Amniotic stem cell (primary cell): ENCODE data around the gene CAMK1.
A peak's percentile ranks its signal among the peaks of the same experiment; 100 is the strongest.
"Not testable (repeated sequence)": the region's sequence is repeated elsewhere in the genome, so short reads cannot be mapped to it uniquely, and the experiment has no call there.

Source experiments
- DNase-seq: peaks from one replicate; lab custom pipeline; 2025; lab: John Stamatoyannopoulos, UW

The CAMK1 gene

DNA sequence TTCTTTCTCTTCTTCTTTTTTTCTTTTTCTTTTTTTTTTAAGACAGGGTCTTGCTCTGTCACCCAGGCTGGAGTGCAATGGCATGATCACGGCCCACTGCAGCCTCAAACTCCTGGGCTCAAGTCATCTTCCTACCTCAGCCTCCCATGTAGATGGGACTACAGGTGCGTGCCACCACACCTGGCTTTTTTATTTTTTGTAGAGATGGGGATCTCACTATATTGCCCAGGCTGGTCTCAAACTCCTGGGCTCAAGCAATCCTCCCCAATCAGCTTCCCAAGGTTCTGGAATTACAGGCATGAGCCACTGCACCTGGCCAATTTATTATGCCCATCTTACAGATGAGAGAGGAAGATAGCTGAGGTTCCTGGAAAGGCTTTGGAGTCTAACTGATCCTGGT, 1.3 kb upstream of the CAMK1 start:
- DNase-seq = not testable (repeated sequence)

- no peak for DNase-seq
Observed at GRCh38 chr3:9770276-9770812, 597 bp upstream of the CAMK1 start.

DNA sequence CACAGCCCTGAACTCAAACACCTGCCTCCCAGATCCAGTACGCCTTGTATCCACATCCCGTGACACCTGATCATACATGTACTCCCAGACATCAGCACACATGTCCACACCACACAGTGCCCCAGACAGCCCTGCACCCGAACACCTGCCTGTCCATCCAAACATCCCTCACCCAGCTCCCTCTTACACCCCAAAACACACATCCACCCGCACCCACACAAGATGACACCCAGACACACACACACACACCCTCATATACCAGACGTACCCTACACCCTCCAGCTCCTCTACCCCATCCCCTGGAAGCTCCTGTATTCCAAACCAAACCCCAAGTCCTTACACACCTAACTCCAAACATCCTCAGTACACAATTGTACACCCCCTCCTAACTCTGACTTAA, 735 bp downstream of the CAMK1 start:
- DNase-seq = no peak

GRCh38 chr3:9768141-9768775, 1.5 kb downstream of the CAMK1 start:
- DNase-seq = no peak

DNA sequence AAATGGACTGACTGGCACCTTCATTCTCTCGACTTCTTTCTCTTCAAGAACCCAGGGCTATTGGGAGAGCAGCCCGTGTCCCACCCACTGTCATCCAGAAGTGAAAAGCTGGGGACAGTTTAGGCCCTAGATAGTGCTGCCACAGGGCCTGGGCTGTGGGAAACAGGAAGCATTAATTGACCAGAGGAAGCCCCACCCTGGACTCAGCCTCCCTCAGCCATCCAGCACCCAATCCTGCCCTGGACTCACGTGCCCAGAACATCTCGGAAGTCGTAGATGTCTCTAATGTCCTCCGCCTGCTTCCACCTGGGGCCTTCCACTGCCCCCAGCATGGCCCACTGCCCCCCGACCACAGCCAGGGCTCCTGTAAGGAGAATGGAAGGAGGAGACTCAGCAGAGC, 2.3 kb downstream of the CAMK1 start:
- DNase-seq = no peak

GRCh38 chr3:9765865-9766264, 3.9 kb downstream of the CAMK1 start:
- no peak for DNase-seq

- no peak for DNase-seq
Observed at GRCh38 chr3:9762871-9763270, 6.9 kb downstream of the CAMK1 start.

DNA sequence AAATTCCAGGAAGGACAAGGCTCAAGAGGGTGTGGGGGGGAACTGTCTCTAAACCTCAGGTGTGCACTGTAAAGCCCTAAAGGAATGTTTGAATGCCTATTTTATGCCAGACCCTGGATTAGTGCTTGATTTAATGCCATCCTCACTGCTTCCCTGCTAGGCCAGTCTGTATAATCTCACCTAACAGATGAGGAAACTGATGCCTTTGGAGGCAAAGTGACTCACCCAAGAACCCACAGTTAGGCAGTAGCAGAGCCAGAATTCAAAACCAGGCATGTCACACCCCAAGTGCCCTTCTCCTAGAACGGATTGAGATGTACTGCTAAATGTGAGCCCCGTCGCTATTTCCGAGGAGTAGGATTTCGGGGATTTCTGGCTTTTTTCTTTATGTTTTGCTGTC, 7.8 kb downstream of the CAMK1 start:
- no peak for DNase-seq

- no peak for DNase-seq
Observed at GRCh38 chr3:9760779-9761505, 8.8 kb downstream of the CAMK1 start.

- DNase-seq = no peak
Observed at GRCh38 chr3:9757427-9757826, 12.3 kb downstream of the CAMK1 start.

DNA sequence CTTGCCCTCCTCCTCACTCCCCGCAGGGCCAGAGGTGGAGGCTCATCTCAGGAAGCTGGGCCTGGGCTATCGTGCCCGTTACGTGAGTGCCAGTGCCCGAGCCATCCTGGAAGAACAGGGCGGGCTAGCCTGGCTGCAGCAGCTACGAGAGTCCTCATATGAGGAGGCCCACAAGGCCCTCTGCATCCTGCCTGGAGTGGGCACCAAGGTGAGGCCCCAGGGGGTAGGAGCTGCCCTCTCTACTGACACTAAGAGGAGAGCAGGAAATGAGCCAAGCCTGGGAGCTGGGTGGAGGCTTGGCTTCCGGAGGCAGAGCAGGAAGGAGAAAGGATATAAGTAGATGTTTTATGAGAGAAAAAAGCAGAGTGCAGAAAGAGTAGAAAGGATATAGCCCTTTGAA, 15.1 kb downstream of the CAMK1 start:
- DNase-seq = no peak

- DNase-seq = no peak
Observed at GRCh38 chr3:9750556-9751411, 19.0 kb downstream of the CAMK1 start.

DNA sequence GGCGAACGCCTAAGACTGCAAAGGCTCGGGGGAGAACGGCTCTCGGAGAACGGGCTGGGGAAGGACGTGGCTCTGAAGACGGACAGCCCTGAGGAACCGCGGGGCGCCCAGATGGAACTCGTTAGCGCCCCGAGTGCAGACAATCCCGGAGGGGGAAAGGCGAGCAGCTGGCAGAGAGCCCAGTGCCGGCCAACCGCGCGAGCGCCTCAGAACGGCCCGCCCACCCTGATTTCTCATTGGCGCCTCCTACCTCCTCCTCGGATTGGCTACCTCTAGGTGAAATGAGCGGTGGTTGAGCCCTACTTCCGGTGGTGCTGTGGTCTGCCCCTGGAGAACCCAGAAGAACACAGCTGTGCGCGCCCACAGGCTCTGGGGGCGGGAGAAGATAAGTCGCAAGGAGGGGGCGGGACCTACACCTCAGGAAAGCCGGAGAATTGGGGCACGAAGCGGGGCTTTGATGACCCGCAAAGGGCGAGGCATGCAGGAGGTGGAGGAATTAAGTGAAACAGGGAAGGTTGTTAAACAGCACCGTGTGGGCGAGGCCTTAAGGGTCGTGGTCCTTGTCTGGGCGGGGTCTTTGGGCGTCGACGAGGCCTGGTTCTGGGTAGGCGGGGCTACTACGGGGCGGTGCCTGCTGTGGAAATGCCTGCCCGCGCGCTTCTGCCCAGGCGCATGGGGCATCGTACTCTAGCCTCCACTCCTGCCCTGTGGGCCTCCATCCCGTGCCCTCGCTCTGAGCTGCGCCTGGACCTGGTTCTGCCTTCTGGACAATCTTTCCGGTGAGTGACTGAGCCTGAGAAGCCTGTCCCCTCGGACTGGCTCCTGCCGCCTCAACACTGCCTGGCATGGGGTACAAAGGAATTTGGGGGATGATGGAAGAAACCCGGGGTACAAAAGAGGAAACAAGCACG, 19.8 kb downstream of the CAMK1 start, which contains the start of gene OGG1:
Gene OGG1, plus strand, starts transcription at position 308 of the 911 bp plus-strand sequence. Its CDS starts 335 bp downstream, at position 643.
- DNase-seq = peak; percentile 98

DNA sequence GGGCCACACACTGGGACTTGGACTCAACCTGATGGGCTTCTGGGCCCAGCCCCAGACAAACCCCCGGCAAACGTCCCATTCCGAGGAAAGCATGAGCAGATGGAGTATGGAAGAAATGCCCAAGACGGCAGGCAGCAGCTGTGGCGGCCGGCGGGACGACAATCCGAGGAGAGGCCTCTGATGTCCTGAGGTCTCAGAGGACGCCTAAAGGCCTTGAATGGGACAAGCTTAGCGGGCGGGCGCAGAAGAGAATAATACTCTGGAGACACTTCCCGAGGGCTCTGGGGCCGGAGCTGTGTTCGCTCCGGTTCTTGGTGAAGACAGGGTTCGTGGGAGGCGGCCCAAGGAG, 20.5 kb downstream of the CAMK1 start:
- DNase-seq = no peak

DNA sequence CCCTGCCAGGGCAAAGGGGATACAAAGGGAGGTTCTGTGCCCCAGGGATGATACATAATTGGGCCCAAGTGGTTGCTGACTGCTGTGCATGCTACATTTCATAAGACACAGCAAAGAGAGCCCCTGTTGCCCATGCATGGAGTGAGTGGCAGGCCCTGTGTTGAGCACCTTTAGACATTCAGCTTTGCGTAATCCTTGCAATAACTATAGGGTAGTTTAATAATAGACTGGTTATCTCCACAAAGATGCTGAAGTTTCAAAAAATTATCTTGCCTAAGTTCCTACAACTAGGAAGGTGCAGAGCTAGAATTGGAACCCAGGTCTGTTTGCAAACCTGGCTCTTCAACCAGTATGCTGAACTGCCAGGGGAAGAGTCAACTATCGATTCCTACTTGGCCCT, 21.7 kb downstream of the CAMK1 start:
- DNase-seq = no peak

- no peak for DNase-seq
Observed at GRCh38 chr3:9747267-9747666, 22.5 kb downstream of the CAMK1 start.

DNA sequence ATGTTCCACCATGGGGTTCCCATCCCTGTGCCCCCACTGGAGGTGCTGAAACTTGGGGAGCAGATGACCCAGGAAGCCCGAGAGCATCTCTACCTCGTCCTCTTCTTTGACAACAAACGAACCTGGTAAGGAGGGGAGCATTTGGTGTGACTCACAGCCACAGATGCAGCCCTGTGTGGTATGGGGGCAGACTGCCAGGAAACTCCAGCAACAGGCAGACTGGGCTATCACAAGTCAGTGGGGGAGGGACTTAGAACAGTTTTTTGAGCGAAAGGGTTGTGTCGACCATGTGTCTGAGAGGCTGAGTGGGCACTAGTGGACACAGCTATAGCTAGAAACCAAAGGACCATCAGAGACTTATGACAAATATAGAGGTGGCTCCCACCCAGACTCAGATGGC, 23.4 kb downstream of the CAMK1 start:
- peak; percentile 8 for DNase-seq

DNA sequence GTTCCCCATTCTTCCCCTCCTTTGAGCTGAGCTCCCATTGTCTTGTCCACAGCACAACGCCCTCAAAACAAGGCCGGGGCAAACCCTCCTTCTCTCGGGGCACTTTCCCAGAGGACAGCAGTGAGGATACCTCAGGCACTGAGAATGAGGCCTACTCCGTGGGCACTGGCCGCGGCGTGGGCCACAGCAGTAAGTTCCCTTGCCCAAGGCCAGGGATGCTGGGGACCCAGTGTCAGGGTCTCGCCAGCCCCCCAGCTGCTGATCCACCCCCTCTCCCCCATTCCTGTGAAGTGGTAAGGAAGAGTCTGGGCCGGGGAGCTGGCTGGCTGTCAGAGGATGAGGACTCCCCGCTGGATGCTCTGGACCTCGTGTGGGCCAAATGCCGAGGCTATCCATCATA, 24.2 kb downstream of the CAMK1 start:
- no peak for DNase-seq

DNA sequence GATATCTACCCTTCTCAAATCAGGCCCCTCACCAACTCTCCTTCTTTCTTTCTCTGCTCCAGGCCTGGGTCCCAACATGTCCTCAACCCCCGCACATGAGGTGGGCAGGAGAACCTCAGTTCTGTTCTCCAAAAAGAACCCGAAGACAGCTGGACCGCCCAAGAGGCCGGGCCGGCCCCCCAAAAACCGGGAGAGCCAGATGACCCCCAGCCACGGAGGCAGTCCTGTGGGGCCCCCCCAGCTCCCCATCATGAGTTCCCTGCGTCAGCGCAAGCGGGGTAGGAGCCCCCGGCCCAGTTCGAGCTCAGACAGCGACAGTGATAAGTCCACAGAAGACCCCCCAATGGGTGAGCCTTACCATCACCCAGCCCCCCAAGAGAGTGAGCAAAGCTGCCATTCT, 25.6 kb downstream of the CAMK1 start:
- DNase-seq = no peak

DNA sequence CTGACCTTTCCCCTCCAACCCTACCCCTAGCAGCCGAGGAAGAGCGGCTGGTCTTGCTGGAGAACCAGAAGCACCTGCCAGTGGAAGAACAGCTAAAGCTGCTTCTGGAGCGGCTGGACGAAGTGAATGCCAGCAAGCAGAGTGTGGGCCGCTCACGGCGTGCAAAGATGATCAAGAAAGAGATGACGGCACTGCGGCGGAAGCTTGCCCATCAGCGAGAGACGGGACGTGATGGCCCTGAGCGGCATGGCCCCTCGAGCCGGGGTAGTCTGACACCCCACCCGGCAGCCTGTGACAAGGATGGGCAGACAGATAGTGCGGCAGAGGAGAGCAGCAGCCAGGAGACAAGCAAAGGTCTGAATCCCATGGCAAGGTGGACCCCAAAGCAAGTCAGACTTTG, 26.2 kb downstream of the CAMK1 start:
- DNase-seq = no peak

DNA sequence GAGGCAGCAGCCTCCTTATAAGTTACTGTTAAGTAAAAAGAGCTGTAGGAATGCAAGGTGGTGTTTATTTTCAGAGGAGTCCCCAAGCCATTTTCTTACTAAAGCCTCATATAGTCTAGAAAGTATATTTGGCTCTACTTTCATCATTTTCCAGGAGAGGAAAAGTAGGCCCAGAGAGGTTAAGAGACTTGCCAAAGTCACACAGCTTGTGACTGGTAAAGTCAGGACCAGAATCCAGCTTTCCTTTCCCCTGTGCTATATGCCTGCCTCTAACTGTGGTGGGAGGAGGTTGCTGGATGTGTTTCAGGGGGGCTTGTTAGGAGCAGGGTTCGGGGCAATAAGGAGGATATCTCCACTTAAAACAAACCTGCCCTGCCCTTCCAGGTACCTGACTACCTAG, 27.2 kb downstream of the CAMK1 start:
- DNase-seq = no peak

DNA sequence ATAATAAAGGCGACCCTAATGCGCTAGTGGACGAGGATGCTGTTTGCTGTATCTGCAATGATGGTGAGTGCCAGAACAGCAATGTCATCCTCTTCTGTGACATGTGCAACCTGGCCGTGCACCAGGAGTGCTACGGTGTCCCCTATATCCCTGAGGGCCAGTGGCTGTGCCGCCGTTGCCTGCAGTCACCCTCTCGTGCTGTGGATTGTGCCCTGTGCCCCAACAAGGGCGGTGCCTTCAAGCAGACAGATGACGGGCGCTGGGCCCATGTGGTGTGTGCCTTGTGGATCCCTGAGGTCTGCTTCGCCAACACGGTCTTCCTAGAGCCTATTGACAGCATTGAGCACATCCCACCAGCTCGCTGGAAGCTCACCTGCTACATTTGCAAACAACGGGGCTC, 30.6 kb downstream of the CAMK1 start:
- no peak for DNase-seq
